ENCODE measurements around the gene CACNA1C.

CACNA1C gene

GRCh38 chr12:2493086-2493485 lies 440.3 kb downstream of the CACNA1C start:
- no peak for DNase-seq (ENCODE audit: low read depth in 1 of 2, low spot score in 1 of 2)

- no peak for DNase-seq (ENCODE audit: low read depth in 1 of 2, low spot score in 1 of 2)
These were observed 441.9 kb downstream of the CACNA1C start for GRCh38 chr12:2494486-2495192.

DNA sequence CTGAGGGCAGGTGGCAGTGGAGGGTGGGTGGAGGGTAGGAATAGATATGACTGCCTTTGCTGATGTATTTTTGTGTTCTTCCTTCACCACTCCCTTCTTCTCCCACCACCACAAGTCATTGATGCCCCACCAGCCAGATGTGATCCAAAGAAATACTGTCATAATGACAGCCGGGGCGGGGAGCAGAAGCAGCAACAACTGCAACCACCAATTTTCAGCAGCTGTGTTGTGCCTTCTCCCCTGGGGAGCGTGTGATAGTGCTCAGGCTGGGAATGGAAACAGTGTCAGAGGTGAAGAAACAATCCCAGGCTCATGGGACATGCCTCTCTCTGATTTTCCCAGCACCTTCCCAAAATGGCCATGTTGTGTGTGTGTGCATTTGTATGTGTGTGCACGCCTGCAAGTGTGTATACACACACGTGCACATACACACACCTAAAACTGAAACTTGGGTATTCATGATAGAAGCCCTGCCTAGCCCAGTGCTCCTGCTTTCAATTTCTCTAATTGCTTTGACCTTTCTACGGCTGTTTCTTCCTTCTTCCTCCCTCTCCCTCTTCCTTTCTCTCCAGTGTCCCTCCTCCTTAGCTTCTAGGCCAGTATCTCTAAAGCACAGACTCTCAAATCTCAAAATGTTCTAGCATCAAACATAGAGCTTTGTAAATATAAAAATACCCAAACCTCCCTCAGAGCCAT lies 442.8 kb downstream of the CACNA1C start:
- DNase-seq (ENCODE audit: low read depth in 1 of 2, low spot score in 1 of 2): no peak

DNA sequence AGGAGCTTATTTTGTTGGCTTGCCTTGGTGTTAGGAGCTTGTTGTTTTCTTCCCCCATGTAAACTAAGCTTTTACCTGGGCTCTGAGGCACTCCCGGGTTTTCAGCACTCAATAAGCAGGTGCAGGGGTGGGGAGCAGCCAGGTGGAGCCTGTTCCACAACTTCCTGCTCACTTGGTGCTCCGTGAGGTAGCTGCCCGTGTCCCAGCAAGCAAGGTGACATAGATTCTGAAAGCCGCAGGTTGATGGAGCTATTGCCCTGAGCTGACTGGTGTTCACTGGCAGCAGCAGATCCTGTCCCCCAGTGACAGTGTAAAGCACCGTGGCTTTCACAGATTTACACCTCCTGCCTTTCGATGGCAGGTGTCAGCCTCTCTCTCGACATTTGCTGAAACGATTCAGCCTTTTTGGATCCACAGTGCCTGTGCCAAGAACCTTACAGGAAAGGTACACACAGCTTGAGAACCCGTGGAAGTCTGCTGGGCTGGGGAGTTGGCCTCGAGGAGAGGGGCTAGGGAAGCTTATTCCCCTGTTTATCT lies 446.2 kb downstream of the CACNA1C start:
- DNase-seq (ENCODE audit: low read depth in 1 of 2, low spot score in 1 of 2): no peak

GRCh38 chr12:2501464-2502191 lies 448.8 kb downstream of the CACNA1C start:
- DNase-seq (ENCODE audit: low read depth in 1 of 2, low spot score in 1 of 2): no peak

DNA sequence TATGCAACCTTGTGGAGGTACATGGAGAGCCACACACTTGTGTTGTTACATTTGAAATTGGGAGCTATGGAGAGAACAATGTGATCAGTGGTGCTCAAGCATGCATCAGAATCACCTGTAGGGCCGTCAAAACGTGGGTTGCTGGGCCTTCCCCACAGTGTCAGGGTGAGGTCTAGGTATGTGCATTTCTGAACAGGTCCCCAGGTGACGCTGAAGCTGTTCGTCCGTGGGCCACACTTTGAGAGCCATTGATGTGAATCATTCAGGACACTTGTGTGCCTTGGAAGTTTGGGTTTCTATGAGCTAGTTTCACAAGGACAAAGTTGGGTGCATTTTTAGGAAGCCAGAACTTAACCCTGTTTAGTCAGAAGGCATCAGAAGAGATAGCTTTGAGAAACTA lies 450.2 kb downstream of the CACNA1C start:
- DNase-seq (ENCODE audit: low read depth in 1 of 2, low spot score in 1 of 2): no peak

GRCh38 chr12:2503762-2504161 lies 451.0 kb downstream of the CACNA1C start:
- DNase-seq (ENCODE audit: low read depth in 1 of 2, low spot score in 1 of 2): no peak

DNA sequence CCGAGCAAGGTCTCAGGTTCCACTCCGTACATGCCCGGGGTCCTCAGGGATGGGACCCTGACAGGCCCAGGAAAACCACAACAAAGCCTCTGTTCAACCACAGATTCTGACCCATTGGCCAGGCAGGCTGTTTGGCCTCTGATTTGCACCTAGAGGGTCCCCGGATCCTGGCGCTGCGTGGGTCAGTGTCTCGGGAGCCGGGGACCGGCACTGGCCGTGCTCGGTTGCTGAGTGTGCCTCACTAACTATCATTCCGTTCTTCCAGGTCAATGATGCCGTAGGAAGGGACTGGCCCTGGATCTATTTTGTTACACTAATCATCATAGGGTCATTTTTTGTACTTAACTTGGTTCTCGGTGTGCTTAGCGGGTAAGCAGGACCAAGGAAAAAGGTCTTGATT lies 451.8 kb downstream of the CACNA1C start:
- DNase-seq (ENCODE audit: low read depth in 1 of 2, low spot score in 1 of 2): no peak

- no peak for DNase-seq (ENCODE audit: low read depth in 1 of 2, low spot score in 1 of 2)
These were observed 455.0 kb downstream of the CACNA1C start for GRCh38 chr12:2507814-2508213.

DNA sequence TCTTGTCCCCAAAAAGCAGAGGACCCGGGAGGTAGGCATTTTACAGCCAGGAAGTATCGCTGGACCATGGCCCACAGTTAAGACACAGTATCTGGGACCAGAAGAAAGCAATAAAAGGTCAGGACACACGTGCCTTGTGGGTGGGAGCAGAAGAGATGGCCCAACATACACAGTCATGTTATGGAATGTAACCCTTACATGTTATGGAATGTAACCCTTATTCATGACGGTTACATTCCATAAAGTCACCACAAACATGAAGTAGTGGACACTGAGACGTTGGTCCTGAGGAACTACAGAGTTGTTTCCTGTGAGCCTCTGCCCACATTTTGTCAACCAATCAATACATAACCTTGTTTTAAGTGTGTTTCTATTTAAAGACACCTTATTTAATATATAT lies 456.4 kb downstream of the CACNA1C start:
- no peak for DNase-seq (ENCODE audit: low read depth in 1 of 2, low spot score in 1 of 2)

DNA sequence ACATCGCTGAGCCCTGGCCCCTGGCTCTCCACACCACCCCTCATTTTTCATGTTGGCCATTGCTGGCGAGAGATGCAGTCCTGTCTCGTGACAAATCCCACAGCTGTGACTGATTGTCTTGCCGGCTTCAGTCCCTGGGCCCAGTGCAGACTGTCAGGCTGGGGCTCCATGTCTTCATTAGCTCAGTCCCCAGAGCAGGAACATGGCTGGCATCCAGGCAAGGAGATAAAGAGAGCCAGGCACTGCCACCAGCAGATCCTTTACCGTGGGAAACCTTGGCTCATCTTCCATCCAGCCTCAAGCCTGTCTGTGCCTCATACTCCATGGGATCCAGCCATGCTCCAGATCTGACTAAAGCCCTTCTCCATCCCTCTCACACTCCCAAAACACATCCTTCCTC lies 457.3 kb downstream of the CACNA1C start:
- DNase-seq (ENCODE audit: low read depth in 1 of 2, low spot score in 1 of 2): no peak

DNA sequence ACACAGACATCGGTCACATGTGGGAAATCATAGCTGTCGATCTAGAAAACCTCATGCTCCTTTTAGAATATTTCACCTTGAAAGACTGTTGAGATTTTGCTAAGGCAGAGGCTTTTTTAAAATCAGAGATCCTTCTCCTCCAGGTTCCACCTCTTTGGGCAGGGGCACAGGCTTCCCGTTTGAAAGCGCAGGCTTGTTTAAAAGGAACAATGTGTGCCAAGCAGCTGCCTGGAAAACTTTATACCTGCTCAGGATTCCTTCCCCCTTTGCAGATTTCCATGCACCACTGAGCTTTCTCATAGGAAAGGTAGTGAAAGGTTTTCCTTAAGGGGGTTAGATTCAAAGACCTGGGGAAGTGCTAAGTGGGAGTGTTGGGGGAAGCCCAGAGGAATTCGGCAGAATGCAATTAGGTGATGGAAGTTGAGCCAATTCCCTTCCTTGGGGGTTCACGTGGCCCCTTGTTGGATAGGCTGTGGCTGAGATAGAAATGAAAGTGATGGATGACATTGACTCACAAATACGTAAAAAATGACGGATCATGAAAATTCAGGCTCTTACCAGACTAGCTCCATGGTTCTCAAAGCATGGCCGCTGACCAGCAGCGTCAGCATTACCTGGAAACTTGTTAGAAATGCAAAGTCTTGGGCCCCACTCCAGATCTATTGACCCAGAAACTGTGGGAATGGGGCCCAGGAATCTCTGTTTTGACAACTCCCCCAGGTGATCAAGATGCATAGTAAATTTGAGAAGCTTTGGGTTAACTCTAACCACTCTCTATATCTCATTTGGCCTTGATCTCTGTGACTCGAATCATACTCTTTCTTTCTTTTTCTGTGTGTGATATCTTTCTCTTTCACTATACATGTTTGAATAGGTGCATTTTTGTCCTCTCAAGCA lies 460.6 kb downstream of the CACNA1C start:
- DNase-seq (ENCODE audit: low read depth in 1 of 2, low spot score in 1 of 2): no peak

DNA sequence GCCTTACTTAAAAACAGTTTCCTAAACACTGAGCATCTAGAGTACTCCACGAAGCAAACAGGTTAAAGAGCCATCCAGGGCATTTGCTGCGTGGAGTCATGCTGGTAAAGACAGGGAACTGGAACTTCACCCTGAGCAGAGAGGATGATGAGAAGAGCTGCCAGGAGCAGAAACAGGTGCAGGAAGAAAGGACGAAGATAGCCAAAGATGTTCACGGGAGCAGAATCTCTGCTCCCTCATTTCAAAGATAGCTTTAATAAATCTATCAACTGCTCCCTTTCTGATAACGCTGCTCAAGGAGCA lies 461.2 kb downstream of the CACNA1C start:
- no peak for DNase-seq (ENCODE audit: low read depth in 1 of 2, low spot score in 1 of 2)

DNA sequence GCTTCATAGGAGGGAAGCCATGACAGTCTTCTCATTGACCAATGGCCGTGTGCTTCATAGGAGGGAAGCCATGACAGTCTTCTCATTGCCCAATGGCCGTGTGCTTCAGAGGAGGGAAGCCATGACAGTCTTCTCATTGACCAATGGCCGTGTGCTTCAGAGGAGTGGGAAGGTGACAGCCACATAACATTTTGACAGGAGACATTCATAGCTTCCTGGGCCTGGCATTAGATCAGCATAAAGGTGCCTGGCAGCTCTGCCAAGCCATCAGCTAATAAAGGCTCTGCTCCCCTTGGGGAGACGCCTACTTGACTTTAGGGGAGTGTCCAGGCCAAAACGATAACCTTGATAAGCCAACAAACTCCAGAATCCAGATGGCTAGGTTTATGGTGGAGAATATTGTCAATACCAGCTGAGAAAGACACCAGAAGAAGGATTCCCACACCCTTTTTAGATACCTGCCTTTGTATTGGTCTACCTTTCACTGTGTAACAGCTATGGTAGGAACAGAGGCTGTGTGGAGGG lies 468.0 kb downstream of the CACNA1C start:
- no peak for DNase-seq (ENCODE audit: low read depth in 1 of 2, low spot score in 1 of 2)

- DNase-seq (ENCODE audit: low read depth in 1 of 2, low spot score in 1 of 2): no peak
These were observed 470.5 kb downstream of the CACNA1C start for GRCh38 chr12:2523317-2523716.

DNA sequence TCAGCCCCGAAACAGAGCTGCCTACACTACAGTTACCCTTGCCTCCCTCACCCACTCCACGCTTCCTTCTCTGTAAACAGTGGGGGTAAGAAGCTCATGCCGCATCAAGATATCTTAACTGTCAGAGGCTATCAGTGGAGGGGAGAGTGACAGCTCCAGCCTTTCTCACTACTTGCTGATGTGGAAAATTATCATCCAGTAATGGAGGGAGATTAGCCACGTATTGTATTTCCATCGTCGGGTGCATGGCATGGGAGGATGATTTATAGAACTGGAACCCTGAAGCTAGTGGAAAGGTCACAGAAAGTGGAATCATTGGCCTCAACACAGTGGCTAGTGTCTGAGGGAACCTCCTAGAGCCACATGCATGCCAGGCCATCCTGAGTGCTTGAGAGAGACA lies 471.1 kb downstream of the CACNA1C start:
- no peak for DNase-seq (ENCODE audit: low read depth in 1 of 2, low spot score in 1 of 2)

DNA sequence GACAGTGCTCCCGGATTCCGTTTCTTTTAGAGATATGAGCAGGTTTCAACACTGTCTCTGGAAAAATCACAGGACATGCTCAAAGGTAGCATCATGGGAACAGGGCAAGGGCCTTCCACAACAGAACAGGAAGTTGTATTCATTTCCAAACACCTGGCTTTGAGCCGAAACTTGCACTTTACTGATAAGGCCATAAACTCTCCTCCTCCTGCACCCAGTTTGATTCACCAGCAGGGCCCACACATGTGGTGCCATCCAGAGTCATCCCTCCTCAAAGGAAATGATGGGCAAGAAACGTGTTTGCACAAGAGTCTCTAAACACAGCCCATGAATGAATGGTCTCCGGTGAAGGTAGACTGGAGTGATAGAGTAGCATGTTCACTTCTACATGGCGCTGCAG lies 473.6 kb downstream of the CACNA1C start:
- DNase-seq (ENCODE audit: low read depth in 1 of 2, low spot score in 1 of 2): no peak

DNA sequence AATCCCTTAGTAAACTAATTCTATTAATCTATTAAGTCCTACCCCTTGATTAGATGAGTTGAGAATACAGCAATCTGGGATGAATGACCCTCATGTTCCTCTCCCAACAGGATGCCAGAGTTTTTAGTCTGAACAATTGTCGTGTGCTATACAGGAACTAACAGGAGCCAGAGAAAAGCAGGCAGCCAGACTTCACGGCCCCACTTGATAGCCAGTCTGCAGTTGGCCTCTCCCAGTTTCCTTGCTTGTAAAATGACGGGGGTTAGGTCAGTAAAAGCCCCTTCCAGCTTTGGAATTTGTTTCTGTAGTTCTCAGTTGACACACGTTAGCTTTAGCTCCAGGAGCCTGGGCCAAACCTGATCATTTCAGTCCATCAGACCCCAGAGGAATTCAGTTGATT lies 475.2 kb downstream of the CACNA1C start:
- DNase-seq (ENCODE audit: low read depth in 1 of 2, low spot score in 1 of 2): no peak

GRCh38 chr12:2529807-2530206 lies 477.0 kb downstream of the CACNA1C start:
- DNase-seq (ENCODE audit: low read depth in 1 of 2, low spot score in 1 of 2): no peak

GRCh38 chr12:2531371-2531770 lies 478.6 kb downstream of the CACNA1C start:
- no peak for DNase-seq (ENCODE audit: low read depth in 1 of 2, low spot score in 1 of 2)

DNA sequence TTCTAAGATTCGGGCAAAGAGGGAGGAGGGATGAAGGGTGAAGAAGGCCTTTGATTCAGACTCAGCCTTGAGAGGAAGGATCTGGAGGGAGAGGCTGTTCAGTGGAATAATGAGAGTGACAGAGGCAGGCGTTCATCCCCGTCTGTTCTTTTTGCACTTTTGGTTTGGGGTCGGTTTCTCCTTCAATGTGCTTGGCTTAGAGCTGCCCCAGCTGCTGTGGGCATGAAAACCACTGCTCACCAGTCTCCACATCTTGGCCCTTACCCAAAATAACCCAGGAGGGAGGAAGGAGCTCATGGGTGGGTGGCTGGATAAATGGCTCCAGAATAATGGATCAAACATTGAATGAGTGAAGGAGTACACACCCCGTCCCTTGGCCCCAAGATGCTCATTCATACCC lies 480.2 kb downstream of the CACNA1C start:
- DNase-seq (ENCODE audit: low read depth in 1 of 2, low spot score in 1 of 2): no peak

Data from activated CD4-positive, alpha-beta T cell treated with anti-CD3 and anti-CD28 coated beads, Interleukin-2, amount 50 U/mL, for 24 hours (primary cell).